Gastrocnemius medialis (tissue), 4 donors: ENCODE data around the gene RERE. TPM values are rescaled to one million over a fixed set of nuclear protein-coding genes. Genes with fewer than 3 reads are reported as not detected.

Experiments
- ATAC-seq, 2 donors: fragments of 150-250 bp; one replicate each; pipeline ENCODE4 v1.9.1; 2016
- DNase-seq, 2 donors: peaks; one replicate each; pipeline ENCODE4 v3.0.0-alpha.2; 2019
- H3K27ac ChIP-seq, 4 donors: fragments of 200-600 bp; sonication (generic); 1 replicate in 1 of 4; 2 replicates in 3 of 4; pipeline ENCODE4 v1.5.1; 2016 to 2018; ENCODE audit warnings: mild to moderate bottlenecking in 2 of 4, moderate library complexity in 1 of 4
- H3K27me3 ChIP-seq, 3 donors: fragments of 200-600 bp; sonication (generic) in 2 of 3; 1 replicate in 1 of 3; 2 replicates in 2 of 3; pipeline versions ENCODE4 v1.5.1 to v1.6.0; 2016 to 2019; ENCODE audit warnings: mild to moderate bottlenecking in 1 of 3, moderate library complexity in 1 of 3
- H3K36me3 ChIP-seq, 2 donors: fragments of 200-600 bp; sonication (generic) in 1 of 2; one replicate each; pipeline ENCODE4 v1.5.1; 2017 to 2018
- H3K4me1 ChIP-seq, 2 donors: fragments of 200-600 bp; sonication (generic) in 1 of 2; one replicate each; pipeline ENCODE4 v1.5.1; 2016 to 2017; ENCODE audit warnings: mild to moderate bottlenecking in 2 of 2
- H3K4me3 ChIP-seq, 4 donors: fragments of 200-600 bp; sonication (generic) in 3 of 4; 1 replicate in 1 of 4; 2 replicates in 3 of 4; pipeline ENCODE4 v1.5.1; 2016 to 2019; ENCODE audit warnings: mild to moderate bottlenecking in 2 of 4
- H3K9me3 ChIP-seq, 3 donors: fragments of 200-600 bp; sonication (generic) in 2 of 3; 1 replicate in 1 of 3; 2 replicates in 2 of 3; pipeline ENCODE4 v1.5.1; 2016 to 2019
- CTCF ChIP-seq, 5 experiments: fragments of 450-650 bp in 3 of 5; fragments of 200-600 bp in 2 of 5; sonication (generic) in 2 of 5; IDR thresholded peaks in 4 of 5; conservative IDR thresholded peaks in 1 of 5; 1 replicate in 4 of 5; 2 replicates in 1 of 5; pipeline ENCODE4 v1.5.1; 2016 to 2019; ENCODE audit warnings: antibody characterized with exemption in 5 of 5, mild to moderate bottlenecking in 3 of 5, moderate library complexity in 3 of 5
- POLR2A ChIP-seq, 2 donors: fragments of 450-650 bp; IDR thresholded peaks; one replicate each; pipeline ENCODE4 v1.6.1; 2017; ENCODE audit warnings: antibody characterized with exemption in 2 of 2, mild to moderate bottlenecking in 2 of 2, moderate library complexity in 2 of 2
- in situ Hi-C, 4 donors: fragments of 200-750 bp; cut with MboI; loops; one replicate each; pipeline versions ENCODE4 v1.15.0 to v1.8.0; 2017; ENCODE audit warnings: low sequenced_read_pairs in 4 of 4
- intact Hi-C: fragments of 100-400 bp; cut with DNase I; formaldehyde crosslinking; loops from one replicate; pipeline ENCODE4 v1.15.1; 2023; ENCODE audit warnings: low total_unique reads
- total RNA-seq, 4 donors: library from RNA; depleted of rRNA; stranded (reverse); fragments of >200 nt; gene quantifications; one replicate each; pipeline versions ENCODE4 v1.1.0 to v1.2.3, GENCODE V29; 2016

The RERE gene
- total RNA-seq, 4 donors from 2014 or later = 60.8 to 106 (median 102) TPM

- intact Hi-C loops = no loop called here
- Histone ChIP-seq H3K36me3 (peaks cover 0 to 8% of the 10 kb centered on the region in 2 donors), H3K9me3 (no peaks in the 10 kb centered on the region), H3K27ac (peak overlapping the region; percentile 91 to 100 (median 96)), H3K27me3 (no peaks in the 10 kb centered on the region), H3K4me1 (peaks cover 56 to 65% of the 10 kb centered on the region in 2 donors), H3K4me3 (peak overlapping the region; percentile 68 to 95 (median 92))
- TF ChIP-seq CTCF (IDR thresholded peaks at IDR 0.05 in 4 of 5, conservative IDR thresholded peaks at IDR 0.05 in 1 of 5) (no peak), POLR2A (IDR thresholded peaks at IDR 0.05) (no peak)
- DNase-seq (no peak), ATAC-seq (no peak)
- in situ Hi-C loops = loop anchor here in 1 of 4 donors (5.0 kb wide), 1 partner anchor 42 kb away; no protein-coding TSS in a partner anchor
These were observed 398.3 kb downstream of the RERE start for GRCh38 chr1:8419172-8419571.

GRCh38 chr1:8418301-8418700 lies 399.1 kb downstream of the RERE start:
- peak overlapping the region; percentile 91 to 100 (median 96) for H3K27ac ChIP-seq
- no peaks in the 10 kb centered on the region for H3K27me3 ChIP-seq
- H3K4me3 ChIP-seq = peak overlapping the region; percentile 27 to 95 (median 81)
- TF ChIP-seq POLR2A (IDR thresholded peaks at IDR 0.05) (peak in 1 of 2 donors; percentile 44), CTCF (IDR thresholded peaks at IDR 0.05 in 4 of 5, conservative IDR thresholded peaks at IDR 0.05 in 1 of 5) (no peak)
- peaks cover 0 to 16% of the 10 kb centered on the region in 2 donors for H3K36me3 ChIP-seq
- intact Hi-C loops (no loop called here), in situ Hi-C loops (loop anchor here in 1 of 4 donors (5.0 kb wide), 1 partner anchor 41 kb away; no protein-coding TSS in a partner anchor)
- ATAC-seq (peak; percentile 43 to 69), DNase-seq (peak; percentile 80 to 88)
- H3K4me1 ChIP-seq = peaks cover 65 to 74% of the 10 kb centered on the region in 2 donors
- H3K9me3 ChIP-seq = no peaks in the 10 kb centered on the region

GRCh38 chr1:8417625-8418024 lies 399.8 kb downstream of the RERE start:
- H3K27ac ChIP-seq = peak overlapping the region; percentile 91 to 100 (median 96)
- in situ Hi-C loops = loop anchor here in 1 of 4 donors (5.0 kb wide), 1 partner anchor 40 kb away; no protein-coding TSS in a partner anchor

GRCh38 chr1:8416881-8417280 lies 400.6 kb downstream of the RERE start:
- Histone ChIP-seq H3K4me3 (peak overlapping the region in 1 of 4 donors; percentile 95), H3K36me3 (peaks cover 0 to 16% of the 10 kb centered on the region in 2 donors), H3K27ac (peak overlapping the region; percentile 91 to 100 (median 96)), H3K4me1 (peaks cover 78 to 87% of the 10 kb centered on the region in 2 donors), H3K9me3 (no peaks in the 10 kb centered on the region), H3K27me3 (no peaks in the 10 kb centered on the region)
- in situ Hi-C loops = loop anchor here in 1 of 4 donors (5.0 kb wide), 1 partner anchor 40 kb away; no protein-coding TSS in a partner anchor
- ATAC-seq (no peak), DNase-seq (no peak)
- intact Hi-C loops = no loop called here
- no peak for TF ChIP-seq CTCF (IDR thresholded peaks at IDR 0.05 in 4 of 5, conservative IDR thresholded peaks at IDR 0.05 in 1 of 5)
- no peak for TF ChIP-seq POLR2A (IDR thresholded peaks at IDR 0.05)

More at GRCh38 chr1:8417625-8418024, 399.8 kb downstream of the RERE start:
- DNase-seq (no peak), ATAC-seq (no peak)
- Histone ChIP-seq H3K4me3 (peak overlapping the region; percentile 6 to 95 (median 26)), H3K36me3 (peaks cover 0 to 16% of the 10 kb centered on the region in 2 donors), H3K4me1 (peaks cover 71 to 81% of the 10 kb centered on the region in 2 donors), H3K9me3 (no peaks in the 10 kb centered on the region), H3K27me3 (no peaks in the 10 kb centered on the region)
- intact Hi-C loops = no loop called here
- TF ChIP-seq CTCF (IDR thresholded peaks at IDR 0.05 in 4 of 5, conservative IDR thresholded peaks at IDR 0.05 in 1 of 5) = no peak
- TF ChIP-seq POLR2A (IDR thresholded peaks at IDR 0.05) = no peak
